ENCODE measurements around the gene ADI1. TPM values are rescaled to one million over a fixed set of nuclear protein-coding genes. Genes with fewer than 3 reads are reported as not detected.
A peak's percentile ranks its signal among the peaks of the same experiment; 100 is the strongest.
"Not testable (repeated sequence)": the region's sequence is repeated elsewhere in the genome, so short reads cannot be mapped to it uniquely, and the experiment has no call there.

ADI1 gene
- polyA plus RNA-seq, 5 donors: 36.5 to 47.9 (median 42.0) TPM

DNA sequence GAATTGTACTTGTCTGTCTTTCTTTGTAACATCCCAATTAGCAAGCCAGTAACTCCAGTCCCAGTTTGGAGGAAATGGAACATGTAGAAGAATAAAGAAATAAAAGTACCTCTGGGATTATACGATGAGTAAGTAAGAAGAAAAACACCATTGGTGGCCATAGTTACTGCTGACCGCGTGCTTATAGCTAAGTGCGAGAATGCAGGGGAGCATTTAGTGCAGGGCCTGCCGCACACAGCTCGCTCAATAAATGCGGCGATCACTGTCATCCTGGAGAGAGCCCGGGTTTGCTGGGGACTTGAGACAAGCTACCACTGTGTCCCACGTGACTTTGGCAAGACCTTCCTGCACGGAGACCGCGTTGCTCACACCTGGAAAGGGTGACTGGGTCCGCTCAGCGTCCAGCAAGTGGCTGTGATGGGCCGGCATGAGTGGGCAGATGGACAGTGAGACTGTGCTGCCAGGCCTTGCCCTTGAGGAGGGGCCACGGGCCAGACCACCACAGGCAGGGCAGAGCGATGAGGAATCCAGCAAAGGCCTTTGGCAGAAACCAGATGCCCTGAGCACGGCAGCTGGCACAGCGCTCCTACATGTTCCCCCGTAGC lies 54.8 kb downstream of the ADI1 start:
- no peak for DNase-seq

GRCh38 chr2:3463944-3464343 lies 55.4 kb downstream of the ADI1 start:
- DNase-seq: no peak

DNA sequence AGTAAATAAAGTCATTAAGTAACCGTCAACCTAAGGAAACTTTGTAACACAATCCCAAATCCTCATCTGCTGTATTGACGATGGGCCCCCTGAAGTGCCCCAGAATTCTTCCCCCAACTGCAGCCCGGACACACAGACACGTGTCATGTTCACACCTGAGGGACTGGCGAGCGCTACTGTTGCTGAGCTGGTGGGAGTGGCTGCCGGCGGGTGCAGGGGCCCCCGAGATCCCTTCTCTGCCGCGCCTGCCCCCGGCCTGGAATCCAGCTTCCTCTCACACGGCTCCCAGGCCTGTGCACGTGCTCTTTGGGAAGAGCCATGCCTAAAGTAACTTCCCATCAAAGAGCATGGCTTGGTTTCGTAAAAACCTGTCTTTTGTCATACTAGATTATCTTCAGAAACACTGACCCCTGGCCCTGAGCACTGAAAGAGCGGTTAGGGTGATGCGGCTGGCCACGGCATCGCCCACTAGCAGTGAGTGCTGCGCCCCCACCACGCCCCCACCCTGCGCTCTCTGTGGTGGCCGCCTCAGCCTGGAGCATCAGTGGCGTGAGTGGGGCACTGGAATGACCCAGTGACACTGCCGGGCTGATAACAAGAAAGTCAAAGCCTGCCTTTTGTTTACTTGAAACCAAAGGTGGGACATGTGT lies 56.0 kb downstream of the ADI1 start:
- DNase-seq: no peak

GRCh38 chr2:3462493-3463104 lies 56.7 kb downstream of the ADI1 start:
- no peak for DNase-seq

DNA sequence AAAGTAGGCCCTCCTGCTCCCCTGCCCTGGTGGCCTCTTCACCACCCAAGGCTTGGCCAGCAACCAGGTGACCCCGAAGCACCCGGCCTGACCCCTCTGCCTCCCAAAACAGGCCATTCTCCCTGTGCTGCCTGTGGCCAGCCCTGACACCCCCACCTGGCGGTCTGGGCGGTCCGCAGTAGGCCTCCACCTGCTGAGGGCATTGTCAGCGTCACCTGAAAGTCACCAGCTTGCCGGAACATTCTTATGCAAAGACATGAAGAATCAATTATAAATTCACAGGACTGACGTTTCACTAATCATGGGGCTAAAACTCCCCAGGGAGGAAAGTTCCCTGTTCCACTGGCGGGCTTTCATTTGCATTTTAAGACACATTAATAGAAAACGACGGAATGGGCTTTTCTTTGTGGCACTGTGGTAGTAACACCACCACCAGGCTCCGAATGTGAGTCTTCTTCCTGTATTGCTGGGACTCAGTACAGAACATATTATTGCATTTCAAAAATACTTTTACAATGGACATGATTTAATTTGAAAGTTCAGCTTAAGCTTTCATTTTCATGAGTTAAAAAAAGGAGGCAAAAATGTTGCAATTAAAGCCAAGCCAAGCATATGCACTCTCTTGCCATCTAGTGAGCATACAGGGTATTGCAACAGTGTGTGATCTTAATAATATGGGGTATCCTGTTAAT lies 57.4 kb downstream of the ADI1 start:
- DNase-seq: peak in 1 of 2 donors; percentile 52

GRCh38 chr2:3460831-3461800 lies 58.2 kb downstream of the ADI1 start:
- DNase-seq: no peak

- DNase-seq: no peak
Measured at GRCh38 chr2:3460156-3460555, 59.2 kb downstream of the ADI1 start.

- DNase-seq: no peak
Measured at GRCh38 chr2:3459185-3460015, 59.9 kb downstream of the ADI1 start.

- no peak for DNase-seq
Measured at GRCh38 chr2:3458396-3459184, 60.7 kb downstream of the ADI1 start.

- no peak for DNase-seq
Measured at GRCh38 chr2:3457524-3458395, 61.6 kb downstream of the ADI1 start.

DNA sequence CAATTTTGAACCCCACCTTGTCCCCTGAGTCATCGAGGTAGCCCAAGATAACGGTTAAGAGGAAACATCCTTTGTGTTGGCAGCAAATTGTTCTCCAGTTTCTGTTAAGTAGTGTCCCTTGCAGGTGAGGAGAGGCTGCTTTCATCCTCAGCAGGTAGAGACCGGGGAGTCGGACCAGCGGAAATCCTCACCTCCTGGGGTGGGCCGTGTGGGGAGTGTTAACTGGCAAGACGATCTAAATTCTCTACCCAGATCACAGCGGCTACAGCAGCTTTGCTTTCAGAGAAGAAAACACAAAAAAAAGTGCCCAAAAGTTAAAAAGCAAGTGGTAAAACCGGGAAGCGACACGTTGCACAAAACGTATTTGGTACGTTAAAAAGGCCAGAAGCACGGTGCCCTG lies 63.2 kb downstream of the ADI1 start:
- DNase-seq: no peak

DNA sequence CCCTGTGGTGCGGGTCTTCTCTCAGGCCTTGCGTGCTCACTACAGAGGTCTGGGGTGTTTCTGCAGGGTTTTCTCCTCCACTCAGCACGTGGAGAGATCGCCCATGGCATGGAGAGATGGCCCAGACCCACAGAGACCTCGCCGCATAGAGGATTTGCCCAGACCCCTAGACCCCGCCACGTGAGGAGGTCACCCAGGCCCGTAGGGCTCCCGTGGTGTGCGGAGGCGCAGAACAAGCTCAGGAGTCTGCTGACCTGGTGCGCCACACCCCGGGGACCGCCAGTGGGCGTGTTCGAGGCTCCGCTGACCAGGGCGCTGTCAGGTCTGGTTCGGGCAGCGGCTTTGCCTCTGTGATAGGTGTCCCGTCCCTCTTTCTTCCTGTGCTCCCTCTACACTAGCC lies 64.5 kb downstream of the ADI1 start:
- DNase-seq: no peak

GRCh38 chr2:3454005-3454404 lies 65.3 kb downstream of the ADI1 start:
- not testable (repeated sequence) for DNase-seq

DNA sequence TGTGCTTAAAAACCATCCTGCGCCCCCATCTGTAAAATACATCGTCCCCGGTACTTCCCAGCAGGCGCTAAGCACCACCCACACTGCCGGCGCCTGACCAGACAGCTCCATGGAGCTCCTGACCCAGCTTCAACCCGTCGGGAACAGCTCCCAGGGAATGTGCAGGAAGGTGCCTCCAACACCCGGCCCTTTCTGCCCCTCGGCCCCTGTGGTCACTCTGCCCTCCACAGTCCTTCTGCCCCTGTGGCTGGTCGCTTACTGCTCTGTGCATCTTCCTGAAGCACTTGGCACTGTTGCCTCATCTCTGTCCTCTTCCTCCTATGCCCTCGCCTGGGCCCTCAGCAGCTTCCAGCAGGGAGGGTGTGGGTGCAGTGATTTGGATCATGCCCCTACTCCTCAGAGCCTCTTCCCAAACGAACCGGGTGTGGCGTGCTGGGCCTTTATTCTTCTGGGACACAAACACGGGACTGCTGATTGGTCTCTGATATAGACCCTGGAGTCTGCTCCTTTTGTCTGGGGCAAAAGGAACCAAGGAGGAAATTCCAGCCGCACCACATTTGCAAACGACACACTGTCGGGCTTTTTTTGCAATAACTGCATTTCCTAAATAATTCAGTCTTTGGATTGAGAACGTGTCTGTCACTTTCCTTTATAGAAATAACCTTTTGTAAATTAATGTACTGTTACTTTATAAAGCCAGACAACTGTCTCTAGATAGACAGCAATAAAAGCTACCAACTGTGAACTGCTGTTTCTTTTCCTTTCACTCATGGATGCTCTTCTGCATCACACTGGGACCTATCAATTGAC lies 65.9 kb downstream of the ADI1 start:
- DNase-seq: no peak

DNA sequence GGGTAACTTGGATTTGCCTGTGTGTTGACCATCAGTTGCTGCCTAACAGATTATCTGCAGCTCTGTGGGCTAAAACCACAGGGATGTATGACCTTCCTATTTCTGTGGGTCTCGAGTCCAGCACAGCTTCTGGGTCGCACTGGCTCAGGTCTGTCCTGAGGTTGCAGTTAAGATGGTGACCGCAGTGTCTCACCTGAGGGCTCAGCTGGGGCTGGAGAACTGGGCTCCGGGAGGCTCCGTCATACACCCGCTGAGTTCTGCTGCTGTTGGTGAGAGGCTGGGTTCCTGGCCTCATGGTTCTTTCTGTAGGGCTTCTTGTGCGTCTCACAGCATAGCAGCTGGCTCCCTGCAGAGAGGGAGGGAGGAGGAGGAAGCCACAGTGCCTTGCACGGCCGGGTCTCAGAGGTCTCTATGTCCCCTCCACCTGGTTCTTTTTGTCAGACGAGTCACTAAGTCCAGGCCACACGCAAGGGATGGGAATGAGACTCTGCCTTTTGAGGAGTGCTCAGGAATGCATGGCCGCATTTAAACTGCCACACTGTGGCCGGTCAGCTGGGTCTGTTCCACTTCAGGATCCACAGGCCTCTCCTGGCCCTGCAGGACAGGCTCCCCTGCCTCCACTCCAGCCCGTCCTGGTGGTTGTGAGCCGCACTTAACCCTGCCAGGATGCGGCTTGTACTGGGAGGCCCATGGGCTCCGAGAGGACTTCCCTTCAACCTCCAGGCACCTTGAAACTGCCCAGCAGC lies 67.2 kb downstream of the ADI1 start:
- DNase-seq: no peak

DNA sequence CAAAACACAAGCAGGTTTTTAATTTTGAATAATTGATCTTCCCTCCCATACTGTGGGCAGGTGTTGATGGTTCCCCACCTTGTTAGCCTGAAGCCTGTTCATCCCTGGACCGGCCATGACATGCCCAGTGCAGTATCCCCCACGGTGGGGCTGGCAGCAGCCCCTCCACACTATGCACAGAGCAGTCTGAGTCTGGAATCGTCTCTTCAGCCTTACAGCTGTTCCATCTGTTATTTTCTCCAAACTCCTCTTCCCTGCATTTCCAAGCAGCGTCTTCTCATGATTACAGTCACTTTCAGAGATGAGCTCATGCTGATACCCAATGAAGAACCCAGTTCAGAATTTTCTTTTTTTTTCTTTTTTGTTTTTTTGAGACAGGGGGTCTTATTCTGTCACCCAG lies 68.2 kb downstream of the ADI1 start:
- DNase-seq: no peak

- no peak for DNase-seq
Measured at GRCh38 chr2:3450385-3451010, 68.8 kb downstream of the ADI1 start.
